Ovary (tissue), 3 donors: ENCODE results near the gene HSD3B7.

Experiments
- CTCF ChIP-seq, 3 donors: fragments of 450-650 bp in 2 of 3; fragments of 200-600 bp in 1 of 3; IDR thresholded peaks; one replicate each; pipeline versions ENCODE4 v1.5.1 to v1.8.0; 2016 to 2022; ENCODE audit warnings: antibody characterized with exemption in 3 of 3, mild to moderate bottlenecking in 1 of 3
- EP300 ChIP-seq: sonication (generic); formaldehyde crosslinking; IDR thresholded peaks from one replicate; pipeline ENCODE4 v1.6.1; 2017; ENCODE audit warnings: antibody characterized with exemption
- POLR2A ChIP-seq: fragments of 450-650 bp; IDR thresholded peaks from one replicate; pipeline ENCODE4 v1.6.1; 2017; ENCODE audit warnings: antibody characterized with exemption, mild to moderate bottlenecking, moderate library complexity
- donor health status: DM: no; HTN: no; CAD: no.

GRCh38 chr16:30941600-30942425 lies 43.2 kb upstream of the HSD3B7 start:
- TF ChIP-seq POLR2A (no peak), CTCF (IDR thresholded peaks at IDR 0.05) (peak; percentile 49 to 55 (median 55)), EP300 (no peak)
